Ishikawa (cell line): Measurements from ENCODE around the gene TM4SF5.

Experiments
- CEBPB ChIP-seq: IDR thresholded peaks from 2 replicates; pipeline ENCODE4 v1.6.1; 2012
- CREB1 ChIP-seq: IDR thresholded peaks from 2 replicates; pipeline ENCODE4 v1.6.1; 2012; ENCODE audit warnings: low read depth
- EGR1 ChIP-seq: IDR thresholded peaks from 2 replicates; pipeline ENCODE4 v1.6.1; 2012
- EP300 ChIP-seq: IDR thresholded peaks from 2 replicates; pipeline ENCODE4 v1.6.1; 2012; ENCODE audit warnings: borderline replicate concordance
- FOXM1 ChIP-seq: IDR thresholded peaks from 2 replicates; pipeline ENCODE4 v1.6.1; 2012; ENCODE audit warnings: low read depth, borderline replicate concordance
- NFIC ChIP-seq: IDR thresholded peaks from 2 replicates; pipeline ENCODE4 v1.6.1; 2012
- RAD21 ChIP-seq: IDR thresholded peaks from 2 replicates; pipeline ENCODE4 v1.6.1; 2012; ENCODE audit warnings: low read depth
- TAF1 ChIP-seq: IDR thresholded peaks from 2 replicates; pipeline ENCODE4 v1.6.1; 2012; ENCODE audit warnings: low read depth, mild to moderate bottlenecking
- TCF12 ChIP-seq: IDR thresholded peaks from 2 replicates; pipeline ENCODE4 v1.6.1; 2012; ENCODE audit warnings: low read depth
- TEAD4 ChIP-seq: IDR thresholded peaks from 2 replicates; pipeline ENCODE4 v1.6.1; 2012
- YY1 ChIP-seq: IDR thresholded peaks from 2 replicates; pipeline ENCODE4 v1.6.1; 2012; ENCODE audit warnings: low read depth
- ZBTB7A ChIP-seq: IDR thresholded peaks from 2 replicates; pipeline ENCODE4 v1.6.1; 2012; ENCODE audit warnings: low read depth
- TF ChIP-seq, protein P1 (sequence below): IDR thresholded peaks from 2 replicates; pipeline ENCODE4 v1.6.1; 2012
- TF ChIP-seq, protein P2 (sequence below): IDR thresholded peaks from 2 replicates; pipeline ENCODE4 v1.6.1; 2012
- TF ChIP-seq, protein P3 (sequence below): IDR thresholded peaks from 2 replicates; pipeline ENCODE4 v1.6.1; 2012; ENCODE audit warnings: low read depth, mild to moderate bottlenecking

TM4SF5 gene

GRCh38 chr17:4744999-4745969 lies 26.4 kb upstream of the TM4SF5 start:
- TF ChIP-seq, protein P1, sequence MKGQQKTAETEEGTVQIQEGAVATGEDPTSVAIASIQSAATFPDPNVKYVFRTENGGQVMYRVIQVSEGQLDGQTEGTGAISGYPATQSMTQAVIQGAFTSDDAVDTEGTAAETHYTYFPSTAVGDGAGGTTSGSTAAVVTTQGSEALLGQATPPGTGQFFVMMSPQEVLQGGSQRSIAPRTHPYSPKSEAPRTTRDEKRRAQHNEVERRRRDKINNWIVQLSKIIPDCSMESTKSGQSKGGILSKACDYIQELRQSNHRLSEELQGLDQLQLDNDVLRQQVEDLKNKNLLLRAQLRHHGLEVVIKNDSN: no peak
- TF ChIP-seq NFIC: no peak
- no peak for TF ChIP-seq YY1
- TF ChIP-seq, protein P2, sequence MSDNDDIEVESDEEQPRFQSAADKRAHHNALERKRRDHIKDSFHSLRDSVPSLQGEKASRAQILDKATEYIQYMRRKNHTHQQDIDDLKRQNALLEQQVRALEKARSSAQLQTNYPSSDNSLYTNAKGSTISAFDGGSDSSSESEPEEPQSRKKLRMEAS: no peak
- no peak for TF ChIP-seq CEBPB
- no peak for TF ChIP-seq RAD21
- no peak for TF ChIP-seq TAF1

DNA sequence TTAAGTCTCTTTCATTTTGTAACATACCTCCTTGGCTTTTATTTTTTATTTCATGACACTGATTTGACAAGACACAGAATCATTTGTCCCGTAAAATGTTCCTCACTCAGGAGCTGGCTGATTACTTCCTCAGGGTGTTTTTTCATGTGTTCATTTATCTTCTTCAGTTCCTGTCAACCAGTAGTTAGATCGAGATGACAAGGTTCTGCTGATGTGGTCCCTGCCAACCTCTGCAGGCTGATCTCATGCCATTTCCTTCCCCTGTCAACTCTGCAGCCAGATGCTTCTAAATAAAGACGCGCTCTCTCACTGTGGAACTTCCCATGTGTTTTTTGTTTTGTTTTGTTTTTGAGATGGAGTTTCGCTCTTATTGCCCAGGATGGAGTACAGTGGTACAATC lies 23.8 kb upstream of the TM4SF5 start:
- TF ChIP-seq, protein P3, sequence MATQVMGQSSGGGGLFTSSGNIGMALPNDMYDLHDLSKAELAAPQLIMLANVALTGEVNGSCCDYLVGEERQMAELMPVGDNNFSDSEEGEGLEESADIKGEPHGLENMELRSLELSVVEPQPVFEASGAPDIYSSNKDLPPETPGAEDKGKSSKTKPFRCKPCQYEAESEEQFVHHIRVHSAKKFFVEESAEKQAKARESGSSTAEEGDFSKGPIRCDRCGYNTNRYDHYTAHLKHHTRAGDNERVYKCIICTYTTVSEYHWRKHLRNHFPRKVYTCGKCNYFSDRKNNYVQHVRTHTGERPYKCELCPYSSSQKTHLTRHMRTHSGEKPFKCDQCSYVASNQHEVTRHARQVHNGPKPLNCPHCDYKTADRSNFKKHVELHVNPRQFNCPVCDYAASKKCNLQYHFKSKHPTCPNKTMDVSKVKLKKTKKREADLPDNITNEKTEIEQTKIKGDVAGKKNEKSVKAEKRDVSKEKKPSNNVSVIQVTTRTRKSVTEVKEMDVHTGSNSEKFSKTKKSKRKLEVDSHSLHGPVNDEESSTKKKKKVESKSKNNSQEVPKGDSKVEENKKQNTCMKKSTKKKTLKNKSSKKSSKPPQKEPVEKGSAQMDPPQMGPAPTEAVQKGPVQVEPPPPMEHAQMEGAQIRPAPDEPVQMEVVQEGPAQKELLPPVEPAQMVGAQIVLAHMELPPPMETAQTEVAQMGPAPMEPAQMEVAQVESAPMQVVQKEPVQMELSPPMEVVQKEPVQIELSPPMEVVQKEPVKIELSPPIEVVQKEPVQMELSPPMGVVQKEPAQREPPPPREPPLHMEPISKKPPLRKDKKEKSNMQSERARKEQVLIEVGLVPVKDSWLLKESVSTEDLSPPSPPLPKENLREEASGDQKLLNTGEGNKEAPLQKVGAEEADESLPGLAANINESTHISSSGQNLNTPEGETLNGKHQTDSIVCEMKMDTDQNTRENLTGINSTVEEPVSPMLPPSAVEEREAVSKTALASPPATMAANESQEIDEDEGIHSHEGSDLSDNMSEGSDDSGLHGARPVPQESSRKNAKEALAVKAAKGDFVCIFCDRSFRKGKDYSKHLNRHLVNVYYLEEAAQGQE: no peak
- TF ChIP-seq NFIC (no peak), ZBTB7A (no peak), TEAD4 (no peak), CREB1 (no peak), YY1 (no peak), EGR1 (no peak), TAF1 (no peak)

DNA sequence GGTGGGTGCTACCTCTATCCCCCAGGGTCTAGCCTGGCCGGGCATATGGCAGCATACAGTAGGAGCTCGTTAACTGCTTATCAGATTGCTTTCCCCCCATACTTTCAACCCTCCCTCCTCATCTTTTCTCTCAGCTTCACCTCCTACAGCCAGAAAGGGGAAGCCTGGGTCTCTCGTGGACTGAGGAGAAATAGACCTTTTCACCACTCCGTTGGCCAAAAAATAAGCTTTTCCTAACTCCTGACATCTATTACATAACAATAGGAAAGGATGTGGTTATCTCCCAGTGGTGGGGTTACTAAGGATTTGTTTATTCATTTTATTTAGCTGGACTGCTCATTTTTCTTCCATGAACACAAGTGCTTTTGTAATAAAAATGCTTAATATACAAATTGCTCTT lies 23.0 kb upstream of the TM4SF5 start:
- TF ChIP-seq, protein P2: no peak
- no peak for TF ChIP-seq TAF1
- TF ChIP-seq NFIC: no peak
- TF ChIP-seq RAD21: no peak
- TF ChIP-seq TCF12: no peak
- no peak for TF ChIP-seq CREB1
- TF ChIP-seq, protein P3: no peak
- no peak for TF ChIP-seq TEAD4
- TF ChIP-seq, protein P1: no peak
- TF ChIP-seq CEBPB: no peak
- no peak for TF ChIP-seq EP300
- no peak for TF ChIP-seq ZBTB7A
- TF ChIP-seq FOXM1: no peak
- TF ChIP-seq EGR1: no peak
- no peak for TF ChIP-seq YY1

GRCh38 chr17:4750606-4751005 lies 21.1 kb upstream of the TM4SF5 start:
- TF ChIP-seq YY1 (no peak), TCF12 (no peak), FOXM1 (no peak), EP300 (no peak), ZBTB7A (no peak)
- TF ChIP-seq, protein P2: no peak
- TF ChIP-seq, protein P1: no peak
- TF ChIP-seq, protein P3: no peak
